H54 (cell line): Measurements from ENCODE around the gene RPAP3.
A peak's percentile ranks its signal among the peaks of the same experiment; 100 is the strongest.

ENCODE experiments used
- DNase-seq: peaks from one replicate; pipeline ENCODE4 v3.0.0; 2011; ENCODE audit warnings: low spot score, mixed read lengths; ENCODE audit not compliant: insufficient read length
- FAIRE-seq: peaks from 3 replicates; lab custom pipeline; 2011; peaks lifted over from hg19 to GRCh38; lab: Jason Lieb, UNC
- POLR2A ChIP-seq: IDR thresholded peaks from 2 replicates; pipeline ENCODE4 v1.6.1; 2011; ENCODE audit warnings: low read depth, mild to moderate bottlenecking, low read length

Gene RPAP3

GRCh38 chr12:47705566-47706425, at the start of gene RPAP3:
Gene RPAP3, minus strand, starts transcription at chr12:47706030. Its CDS starts 3,190 bp downstream, at chr12:47702840.
- DNase-seq (peak; percentile 78), FAIRE-seq (peak; percentile 88)
- TF ChIP-seq POLR2A: peak; percentile 95

- no peak for TF ChIP-seq POLR2A
- DNase-seq (no peak), FAIRE-seq (no peak)
Measured at GRCh38 chr12:47754881-47755280, 49.1 kb upstream of the RPAP3 start.

- no peak for TF ChIP-seq POLR2A
- DNase-seq: no peak
- no peak for FAIRE-seq
Measured at GRCh38 chr12:47754126-47754525, 48.3 kb upstream of the RPAP3 start.

- DNase-seq: no peak
- TF ChIP-seq POLR2A: no peak
- FAIRE-seq: no peak
Measured at GRCh38 chr12:47753021-47754001, 47.5 kb upstream of the RPAP3 start.

- FAIRE-seq (no peak), DNase-seq (peak; percentile 67)
- no peak for TF ChIP-seq POLR2A
Measured at GRCh38 chr12:47752552-47752951, 46.7 kb upstream of the RPAP3 start.

- FAIRE-seq (no peak), DNase-seq (no peak)
- TF ChIP-seq POLR2A: no peak
Measured at GRCh38 chr12:47752121-47752520, 46.3 kb upstream of the RPAP3 start.

GRCh38 chr12:47751561-47751960, 45.7 kb upstream of the RPAP3 start:
- FAIRE-seq (no peak), DNase-seq (no peak)
- no peak for TF ChIP-seq POLR2A

- no peak for TF ChIP-seq POLR2A
- DNase-seq: no peak
- FAIRE-seq: no peak
Measured at GRCh38 chr12:47750916-47751470, 45.2 kb upstream of the RPAP3 start.

- DNase-seq (no peak), FAIRE-seq (no peak)
- TF ChIP-seq POLR2A: no peak
Measured at GRCh38 chr12:47750229-47750798, 44.5 kb upstream of the RPAP3 start.

GRCh38 chr12:47748899-47749298, 43.1 kb upstream of the RPAP3 start:
- no peak for TF ChIP-seq POLR2A
- FAIRE-seq (no peak), DNase-seq (no peak)

GRCh38 chr12:47748507-47748828, 42.6 kb upstream of the RPAP3 start:
- no peak for FAIRE-seq
- DNase-seq: no peak
- no peak for TF ChIP-seq POLR2A

GRCh38 chr12:47747596-47748506, 42.0 kb upstream of the RPAP3 start:
- no peak for FAIRE-seq
- TF ChIP-seq POLR2A: 0 out of 2 replicates have a peak, but pooled peaks have one; percentile 14
- no peak for DNase-seq
